Mesenchymal stem cell (in vitro differentiated cells and primary cell): ENCODE results near the gene GRAMD4.

Source experiments
- DNase-seq: peaks from one replicate; pipeline ENCODE4 v3.0.0-alpha.2; 2013
- H2AFZ ChIP-seq: one replicate; pipeline ENCODE4 v1.6.1; 2013; ENCODE audit warnings: low read depth, mild to moderate bottlenecking, control low read depth, inconsistent platforms, low read length, moderate library complexity
- H2AK5ac ChIP-seq: 2 replicates; pipeline ENCODE4 v1.6.1; 2013; ENCODE audit warnings: low read length, moderate library complexity, mild to moderate bottlenecking, inconsistent platforms; ENCODE audit not compliant: severe bottlenecking
- H2BK120ac ChIP-seq: one replicate; pipeline ENCODE4 v1.6.1; 2013; ENCODE audit warnings: low read depth, mild to moderate bottlenecking, inconsistent platforms, low read length, moderate library complexity
- H2BK12ac ChIP-seq, 2 experiments: one replicate each; pipeline ENCODE4 v1.6.1; 2013; ENCODE audit warnings: inconsistent platforms in 2 of 2, low read length in 2 of 2, mild to moderate bottlenecking in 2 of 2, moderate library complexity in 2 of 2, control low read depth in 1 of 2
- H2BK15ac ChIP-seq: one replicate; pipeline ENCODE4 v1.6.1; 2013; ENCODE audit warnings: mild to moderate bottlenecking, low read depth, inconsistent platforms; ENCODE audit not compliant: poor library complexity, severe bottlenecking
- H2BK5ac ChIP-seq: 2 replicates; pipeline ENCODE4 v1.6.1; 2013; ENCODE audit warnings: low read depth, mild to moderate bottlenecking, low read length, control low read depth, inconsistent platforms; ENCODE audit not compliant: poor library complexity, severe bottlenecking
- H3K14ac ChIP-seq, 2 experiments: one replicate each; pipeline ENCODE4 v1.6.1; 2013; ENCODE audit warnings: inconsistent platforms in 2 of 2, low read length in 2 of 2, control low read depth in 1 of 2, mild to moderate bottlenecking in 1 of 2, moderate library complexity in 1 of 2
- H3K18ac ChIP-seq, 2 experiments: one replicate each; pipeline ENCODE4 v1.6.1; 2013; ENCODE audit warnings: inconsistent platforms in 2 of 2, low read length in 2 of 2, control low read depth in 1 of 2, low read depth in 1 of 2, mild to moderate bottlenecking in 1 of 2
- H3K23ac ChIP-seq, 2 experiments: one replicate each; pipeline ENCODE4 v1.6.1; 2013; ENCODE audit warnings: inconsistent platforms in 2 of 2, low read length in 2 of 2, mild to moderate bottlenecking in 2 of 2, moderate library complexity in 2 of 2, control low read depth in 1 of 2
- H3K27ac ChIP-seq: 2 replicates; pipeline ENCODE4 v1.5.1; 2013; ENCODE audit warnings: mild to moderate bottlenecking, moderate library complexity, low read length, control low read depth, inconsistent platforms; ENCODE audit not compliant: poor library complexity, severe bottlenecking
- H3K27me3 ChIP-seq, 2 experiments: 2 replicates each; pipeline versions ENCODE4 v1.6.1 to v1.7.0; 2013; ENCODE audit warnings: low read length in 2 of 2, mild to moderate bottlenecking in 2 of 2, moderate library complexity in 2 of 2, control low read depth in 1 of 2, inconsistent platforms in 1 of 2; ENCODE audit not compliant: control insufficient read depth in 1 of 2, insufficient read depth in 1 of 2
- H3K36me3 ChIP-seq, 2 experiments: 2 replicates each; pipeline versions ENCODE4 v1.6.1 to v1.7.0; 2013; ENCODE audit warnings: low read length in 2 of 2, control low read depth in 1 of 2, inconsistent platforms in 1 of 2, low read depth in 1 of 2, mild to moderate bottlenecking in 1 of 2; ENCODE audit not compliant: insufficient read depth in 2 of 2, control insufficient read depth in 1 of 2
- H3K4ac ChIP-seq, 2 experiments: one replicate each; pipeline ENCODE4 v1.6.1; 2013; ENCODE audit warnings: inconsistent platforms in 2 of 2, low read length in 2 of 2, mild to moderate bottlenecking in 2 of 2, moderate library complexity in 2 of 2, control low read depth in 1 of 2, low read depth in 1 of 2
- H3K4me1 ChIP-seq: 2 replicates; pipeline ENCODE4 v1.6.1; 2013; ENCODE audit warnings: low read depth, low read length, control low read depth; ENCODE audit not compliant: control insufficient read depth, insufficient read depth
- H3K4me2 ChIP-seq: 2 replicates; pipeline ENCODE4 v1.6.1; 2013; ENCODE audit warnings: low read length, mild to moderate bottlenecking, inconsistent platforms; ENCODE audit not compliant: poor library complexity, severe bottlenecking
- H3K4me3 ChIP-seq, 2 experiments: 2 replicates each; pipeline versions ENCODE4 v1.5.1 to v1.7.0; 2013; ENCODE audit warnings: low read length in 2 of 2, mild to moderate bottlenecking in 2 of 2, control low read depth in 1 of 2, low read depth in 1 of 2; ENCODE audit not compliant: insufficient read depth in 1 of 2
- H3K79me1 ChIP-seq: replicated peaks from 2 replicates; pipeline ENCODE4 v1.6.1; 2013; ENCODE audit warnings: mild to moderate bottlenecking, control low read depth, low read length, inconsistent platforms; ENCODE audit not compliant: poor library complexity, severe bottlenecking
- H3K9ac ChIP-seq: 2 replicates; pipeline ENCODE4 v1.7.0; 2013; ENCODE audit warnings: mild to moderate bottlenecking, low read length, moderate library complexity
- H3K9me3 ChIP-seq: 2 replicates; pipeline ENCODE4 v1.7.0; 2013; ENCODE audit warnings: mild to moderate bottlenecking, low read length; ENCODE audit not compliant: control insufficient read depth
- H4K8ac ChIP-seq: one replicate; pipeline ENCODE4 v1.6.1; 2013; ENCODE audit warnings: inconsistent platforms, mild to moderate bottlenecking, low read length, moderate library complexity
- H4K91ac ChIP-seq: one replicate; pipeline ENCODE4 v1.6.1; 2013; ENCODE audit warnings: mild to moderate bottlenecking, low read length, inconsistent platforms
- WGBS: methylation state at CpG from one replicate; pipeline ENCODE4 v1.1.7; 2013; ENCODE audit warnings: mixed read lengths; 5-methylcytosine and 5-hydroxymethylcytosine counted together

Gene GRAMD4

GRCh38 chr22:46626356-46626755 lies 6.2 kb downstream of the GRAMD4 start:
- H2BK5ac ChIP-seq: no peak overlapping the region
- no peak overlapping the region for H3K4me2 ChIP-seq
- no peak overlapping the region for H2BK15ac ChIP-seq
- peak overlapping the region in 1 of 2 experiments; percentile 28 for H3K14ac ChIP-seq
- DNase-seq: no peak
- H2BK12ac ChIP-seq: no peak overlapping the region
- no peak overlapping the region for H3K23ac ChIP-seq
- no peak overlapping the region for H3K4me3 ChIP-seq
- no peaks in the 10 kb centered on the region for H3K9me3 ChIP-seq
- H3K4ac ChIP-seq: no peak overlapping the region
- peaks cover 41% of the 10 kb centered on the region for H3K79me1 ChIP-seq
- H3K4me1 ChIP-seq: peaks cover 25% of the 10 kb centered on the region
- peaks cover 4 to 41% of the 10 kb centered on the region in 2 experiments for H3K36me3 ChIP-seq
- WGBS: 94% methylated on average over 23 of the region's 23 CpGs
- H4K91ac ChIP-seq: no peak overlapping the region
- H3K27me3 ChIP-seq: no peaks in the 10 kb centered on the region
- H3K18ac ChIP-seq: no peak overlapping the region
- H2AFZ ChIP-seq: no peak overlapping the region
- no peak overlapping the region for H4K8ac ChIP-seq
- H3K9ac ChIP-seq: no peak overlapping the region
- no peak overlapping the region for H3K27ac ChIP-seq
- no peak overlapping the region for H2AK5ac ChIP-seq
- no peak overlapping the region for H2BK120ac ChIP-seq

GRCh38 chr22:46626911-46627805 lies 7.0 kb downstream of the GRAMD4 start:
- peaks cover 19% of the 10 kb centered on the region for H3K4me1 ChIP-seq
- peaks cover 4 to 44% of the 10 kb centered on the region in 2 experiments for H3K36me3 ChIP-seq
- H3K9ac ChIP-seq: no peak overlapping the region
- no peak for DNase-seq
- no peak overlapping the region for H3K4me2 ChIP-seq
- H2BK12ac ChIP-seq: no peak overlapping the region
- H3K14ac ChIP-seq: no peak overlapping the region
- H2BK15ac ChIP-seq: no peak overlapping the region
- no peak overlapping the region for H3K4me3 ChIP-seq
- no peak overlapping the region for H3K23ac ChIP-seq
- WGBS: 92% methylated on average over 39 of the region's 39 CpGs
- H2BK5ac ChIP-seq: no peak overlapping the region
- H3K18ac ChIP-seq: no peak overlapping the region
- H4K91ac ChIP-seq: peak overlapping the region; percentile 7
- H4K8ac ChIP-seq: no peak overlapping the region
- no peak overlapping the region for H3K27ac ChIP-seq
- H3K79me1 ChIP-seq: peaks cover 35% of the 10 kb centered on the region
- H3K9me3 ChIP-seq: no peaks in the 10 kb centered on the region
- no peak overlapping the region for H2AFZ ChIP-seq
- H3K27me3 ChIP-seq: no peaks in the 10 kb centered on the region
- no peak overlapping the region for H2BK120ac ChIP-seq
- peak overlapping the region; percentile 29 for H2AK5ac ChIP-seq
- no peak overlapping the region for H3K4ac ChIP-seq

GRCh38 chr22:46627806-46628482 lies 7.8 kb downstream of the GRAMD4 start:
- H3K14ac ChIP-seq: no peak overlapping the region
- peaks cover 21% of the 10 kb centered on the region for H3K4me1 ChIP-seq
- no peak overlapping the region for H3K4ac ChIP-seq
- no peak for DNase-seq
- peaks cover 36% of the 10 kb centered on the region for H3K79me1 ChIP-seq
- no peak overlapping the region for H2BK120ac ChIP-seq
- H3K4me3 ChIP-seq: no peak overlapping the region
- no peak overlapping the region for H2BK15ac ChIP-seq
- H2BK5ac ChIP-seq: no peak overlapping the region
- no peaks in the 10 kb centered on the region for H3K27me3 ChIP-seq
- no peaks in the 10 kb centered on the region for H3K9me3 ChIP-seq
- peaks cover 4 to 49% of the 10 kb centered on the region in 2 experiments for H3K36me3 ChIP-seq
- H2AK5ac ChIP-seq: no peak overlapping the region
- no peak overlapping the region for H3K9ac ChIP-seq
- no peak overlapping the region for H3K18ac ChIP-seq
- H3K4me2 ChIP-seq: no peak overlapping the region
- no peak overlapping the region for H2AFZ ChIP-seq
- WGBS: 96% methylated on average over 31 of the region's 31 CpGs
- no peak overlapping the region for H2BK12ac ChIP-seq
- no peak overlapping the region for H4K8ac ChIP-seq
- H3K27ac ChIP-seq: no peak overlapping the region
- H4K91ac ChIP-seq: no peak overlapping the region
- H3K23ac ChIP-seq: no peak overlapping the region

GRCh38 chr22:46628756-46629155 lies 8.6 kb downstream of the GRAMD4 start:
- Histone ChIP-seq H3K14ac (no peak overlapping the region), H3K23ac (no peak overlapping the region), H3K79me1 (peaks cover 37% of the 10 kb centered on the region), H2BK12ac (no peak overlapping the region), H2AK5ac (no peak overlapping the region), H3K9me3 (no peaks in the 10 kb centered on the region), H2AFZ (no peak overlapping the region), H2BK5ac (no peak overlapping the region), H2BK15ac (no peak overlapping the region), H3K4me1 (peaks cover 23% of the 10 kb centered on the region), H3K4ac (no peak overlapping the region), H4K91ac (no peak overlapping the region), H3K36me3 (peaks cover 4 to 56% of the 10 kb centered on the region in 2 experiments), H3K9ac (no peak overlapping the region), H3K4me3 (no peak overlapping the region), H3K18ac (no peak overlapping the region), H4K8ac (no peak overlapping the region), H2BK120ac (no peak overlapping the region), H3K4me2 (no peak overlapping the region), H3K27me3 (no peaks in the 10 kb centered on the region), H3K27ac (no peak overlapping the region)
- no peak for DNase-seq
- 89% methylated on average over 12 of the region's 12 CpGs for WGBS
